Measurements from ENCODE around the gene EML4. TPM values are rescaled to one million over a fixed set of nuclear protein-coding genes. Genes with fewer than 3 reads are reported as not detected.

EML4 gene
- total RNA-seq, 3 donors from 2014 or later, result 47.9 to 88.3 (median 66.3) TPM

GRCh38 chr2:42187886-42188285 is 18.7 kb downstream of the EML4 start:
- DNase-seq, result no peak
- no peaks in the 10 kb centered on the region for H3K36me3 ChIP-seq (ENCODE audit: low read depth)
- no peak for ATAC-seq
- H3K4me3 ChIP-seq, result no peak overlapping the region
- no peaks in the 10 kb centered on the region for H3K9me3 ChIP-seq
- peaks cover 22% of the 10 kb centered on the region for H3K4me1 ChIP-seq (ENCODE audit: low read depth)
- intact Hi-C loops (cut with DNase I, micrococcal nuclease), result no loop called here
- TF ChIP-seq CTCF (IDR thresholded peaks at IDR 0.05), result no peak

GRCh38 chr2:42189235-42189566 is 20.0 kb downstream of the EML4 start:
- intact Hi-C loops (cut with DNase I, micrococcal nuclease), result no loop called here
- no peak for ATAC-seq
- no peak for TF ChIP-seq CTCF (IDR thresholded peaks at IDR 0.05)
- Histone ChIP-seq H3K36me3 (ENCODE audit: low read depth) (no peaks in the 10 kb centered on the region), H3K9me3 (no peaks in the 10 kb centered on the region), H3K4me3 (no peak overlapping the region), H3K4me1 (ENCODE audit: low read depth) (peaks cover 33% of the 10 kb centered on the region)
- no peak for DNase-seq

- intact Hi-C loops (cut with DNase I, micrococcal nuclease), result loop anchor here in 1 of 2 donors (10.0 kb wide), 1 partner anchor 55 kb away; no protein-coding TSS in a partner anchor
- no peak for ATAC-seq
- Histone ChIP-seq H3K9me3 (no peaks in the 10 kb centered on the region), H3K36me3 (ENCODE audit: low read depth) (no peaks in the 10 kb centered on the region), H3K4me1 (ENCODE audit: low read depth) (peaks cover 40% of the 10 kb centered on the region), H3K4me3 (no peak overlapping the region)
- DNase-seq, result no peak
- no peak for TF ChIP-seq CTCF (IDR thresholded peaks at IDR 0.05)
Measured at GRCh38 chr2:42190191-42190590, 21.0 kb downstream of the EML4 start.

DNA sequence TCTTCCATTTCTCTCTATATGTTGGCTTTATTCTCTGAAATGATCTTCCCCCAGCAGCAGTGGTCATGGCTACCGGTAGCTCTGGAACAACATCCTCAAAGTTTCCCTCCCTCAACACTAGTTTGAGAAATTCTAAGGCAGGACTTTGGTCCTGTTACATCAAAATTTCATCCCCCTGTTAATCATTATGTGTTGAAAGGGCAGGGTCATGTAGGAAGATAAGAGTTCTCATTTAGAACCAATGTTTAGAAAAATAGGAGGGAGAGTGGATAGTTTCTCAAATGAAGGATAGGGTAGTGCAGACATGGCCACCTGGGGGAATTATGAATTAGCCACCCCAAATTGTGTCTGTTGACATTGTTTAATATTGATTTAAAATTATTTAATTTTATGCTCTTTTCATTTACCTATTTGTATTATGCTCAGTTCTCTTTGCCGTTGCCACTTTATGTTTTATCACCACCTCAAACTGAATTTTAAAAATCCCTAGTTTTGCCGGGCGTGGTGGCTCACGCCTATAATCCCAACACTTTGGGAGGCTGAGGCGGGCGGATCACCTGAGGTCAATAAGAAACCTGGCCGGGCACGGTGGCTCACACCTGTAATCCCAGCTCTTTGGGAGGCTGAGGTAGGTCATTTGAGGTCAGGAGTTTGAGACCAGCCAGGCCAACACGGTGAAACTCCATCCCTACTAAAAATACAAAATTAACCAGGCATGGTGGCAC is 22.3 kb downstream of the EML4 start:
- ATAC-seq (peak; percentile 82), DNase-seq (peak in 1 of 3 donors; percentile 54)
- TF ChIP-seq CTCF (IDR thresholded peaks at IDR 0.05), result no peak

GRCh38 chr2:42192010-42192373 is 22.8 kb downstream of the EML4 start:
- Histone ChIP-seq H3K4me1 (ENCODE audit: low read depth) (peaks cover 56% of the 10 kb centered on the region), H3K36me3 (ENCODE audit: low read depth) (no peaks in the 10 kb centered on the region), H3K4me3 (no peak overlapping the region), H3K9me3 (no peaks in the 10 kb centered on the region)
- intact Hi-C loops (cut with DNase I, micrococcal nuclease), result loop anchor here in 1 of 2 donors (10.0 kb wide), 1 partner anchor 53 kb away; no protein-coding TSS in a partner anchor
- DNase-seq, result no peak
- no peak for TF ChIP-seq CTCF (IDR thresholded peaks at IDR 0.05)
- ATAC-seq, result no peak

More for the DNA sequence above, 22.3 kb downstream of the EML4 start:
- intact Hi-C loops (cut with DNase I, micrococcal nuclease), result loop anchor here in 1 of 2 donors (10.0 kb wide), 1 partner anchor 53 kb away; no protein-coding TSS in a partner anchor
- no peak overlapping the region for H3K4me3 ChIP-seq
- peaks cover 51% of the 10 kb centered on the region for H3K4me1 ChIP-seq (ENCODE audit: low read depth)
- no peaks in the 10 kb centered on the region for H3K9me3 ChIP-seq
- no peaks in the 10 kb centered on the region for H3K36me3 ChIP-seq (ENCODE audit: low read depth)
